NCI-H526 (cell line): ENCODE results near the gene CDCA5.

ENCODE experiments used
- DNase-seq, 2 experiments: peaks; one replicate each; lab custom pipeline; 2025; lab: John Stamatoyannopoulos, UW

Gene CDCA5

GRCh38 chr11:65043881-65044501 lies 39.8 kb downstream of the CDCA5 start:
- DNase-seq: no peak

DNA sequence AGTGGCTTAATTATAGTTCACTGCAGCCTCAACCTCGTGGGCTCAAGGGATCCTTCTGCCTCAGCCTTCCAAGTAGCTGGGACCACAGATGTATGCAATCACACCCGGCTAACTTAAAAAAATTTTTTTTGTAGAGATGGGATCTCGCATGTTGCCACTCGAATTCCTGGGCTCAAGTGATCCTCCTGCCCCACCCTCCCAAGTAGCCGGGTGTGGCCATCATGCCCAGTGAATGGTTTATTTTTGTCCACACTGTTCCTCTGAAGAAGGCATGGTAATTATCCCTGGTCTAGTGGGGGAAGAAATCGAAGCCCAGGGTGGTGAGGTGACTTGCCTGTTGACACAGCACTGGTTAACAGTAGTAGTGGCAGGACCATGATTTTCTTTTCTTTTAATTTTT lies 40.9 kb downstream of the CDCA5 start:
- DNase-seq: no peak

DNA sequence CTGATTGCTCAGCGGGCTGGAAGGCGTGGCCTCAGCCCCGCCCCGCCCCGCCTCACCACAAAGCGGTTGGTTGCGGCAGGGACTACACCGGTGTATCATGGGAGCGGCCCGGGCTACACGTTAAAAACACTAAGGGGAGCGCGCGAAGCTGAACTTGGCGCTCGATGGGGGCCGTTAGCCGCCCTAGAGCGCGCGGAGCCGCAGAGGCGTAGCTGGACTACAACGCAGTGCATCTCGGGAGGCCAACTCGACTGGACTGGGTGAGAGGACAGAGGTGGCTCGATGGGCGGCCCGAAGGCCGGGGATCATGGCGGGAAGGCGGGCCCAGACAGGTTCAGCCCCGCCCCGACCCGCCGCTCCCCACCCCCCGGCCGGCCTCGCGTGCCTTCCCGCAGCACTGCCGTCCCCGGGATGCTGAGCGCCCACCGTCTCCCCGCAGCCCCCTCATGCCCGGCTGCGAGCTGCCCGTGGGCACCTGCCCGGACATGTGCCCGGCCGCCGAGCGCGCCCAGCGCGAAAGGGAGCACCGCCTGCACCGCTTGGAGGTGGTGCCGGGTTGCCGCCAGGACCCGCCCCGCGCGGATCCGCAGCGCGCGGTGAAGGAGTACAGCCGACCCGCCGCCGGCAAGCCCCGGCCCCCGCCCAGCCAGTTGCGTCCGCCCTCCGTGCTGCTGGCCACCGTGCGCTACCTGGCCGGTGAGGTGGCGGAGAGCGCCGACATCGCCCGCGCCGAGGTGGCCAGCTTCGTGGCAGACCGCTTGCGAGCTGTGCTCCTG lies 42.8 kb downstream of the CDCA5 start, which contains the start of gene SAC3D1:
SAC3D1 (plus strand) TSS at position 364 of the 776 bp plus-strand sequence; CDS start at position 447, 83 bp downstream.
- DNase-seq: peak; percentile 98 to 99

DNA sequence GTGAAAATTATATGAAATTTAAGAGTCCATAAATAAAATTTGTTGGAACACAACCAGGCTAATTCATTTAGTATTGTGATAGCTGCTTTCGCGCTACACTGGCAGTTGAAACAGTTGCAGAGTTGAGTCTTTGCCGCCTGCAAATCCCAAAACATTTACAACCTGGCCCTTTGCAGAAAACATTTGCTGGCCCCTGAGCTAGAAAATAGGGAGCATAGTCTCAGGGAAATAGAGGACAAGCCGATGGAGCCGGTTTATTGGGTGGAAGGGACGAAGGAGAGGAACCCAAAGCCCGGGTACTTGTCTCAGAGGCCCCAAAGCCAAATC lies 43.4 kb downstream of the CDCA5 start:
- no peak for DNase-seq

GRCh38 chr11:65036931-65037330 lies 46.9 kb downstream of the CDCA5 start:
- no peak for DNase-seq

DNA sequence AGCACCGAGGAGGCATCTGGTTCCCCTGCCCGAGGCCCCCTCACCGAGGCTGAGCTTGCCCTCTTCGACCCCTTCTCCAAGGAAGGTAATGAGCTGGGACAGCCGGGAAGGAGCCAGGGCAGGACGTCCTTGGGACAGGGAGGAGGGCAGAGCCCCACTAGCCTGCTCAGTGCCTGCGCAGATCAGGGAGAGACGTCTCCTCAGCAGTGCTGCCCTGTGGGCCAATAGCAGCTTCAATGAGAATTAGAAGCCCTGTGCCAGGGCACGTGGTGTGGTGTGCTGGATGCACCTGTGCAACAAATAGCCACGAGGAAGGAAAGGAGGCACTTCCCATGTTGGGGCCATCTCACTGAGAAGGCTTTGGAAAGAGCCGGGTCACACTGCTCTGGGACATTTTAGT lies 48.3 kb downstream of the CDCA5 start:
- no peak for DNase-seq

- DNase-seq: no peak
Measured at GRCh38 chr11:65034423-65034822, 49.4 kb downstream of the CDCA5 start.

- no peak for DNase-seq
Measured at GRCh38 chr11:65032216-65032615, 51.6 kb downstream of the CDCA5 start.
